GM23338 (cell line): Measurements from ENCODE around the gene FAM83F. TPM values are rescaled to one million over a fixed set of nuclear protein-coding genes. Genes with fewer than 3 reads are reported as not detected.

Source experiments
- ATAC-seq: fragments of 200-7000 bp; cut with Tn5 transposase; 3 replicates; pipeline ENCODE4 v1.9.1; 2020
- DNase-seq: peaks from one replicate; pipeline ENCODE4 v3.0.0-alpha.2; 2015; ENCODE audit warnings: low spot score
- H2AFZ ChIP-seq: fragments of 200-600 bp; sonication (generic); 2 replicates; pipeline ENCODE4 v1.8.0; 2016; ENCODE audit warnings: antibody characterized with exemption, mild to moderate bottlenecking, moderate library complexity
- H3F3A ChIP-seq: fragments of 200-600 bp; sonication (generic); replicated peaks from 2 replicates; pipeline ENCODE4 v1.8.0; 2017; ENCODE audit warnings: antibody characterized with exemption, mixed run types, low read depth
- H3K27ac ChIP-seq: fragments of 200-600 bp; sonication (generic); 2 replicates; pipeline ENCODE4 v1.6.1; 2016; ENCODE audit warnings: low read depth
- H3K27me3 ChIP-seq: fragments of 200-600 bp; sonication (generic); 2 replicates; pipeline ENCODE4 v1.8.0; 2016; ENCODE audit warnings: mild to moderate bottlenecking, mixed run types, moderate library complexity; ENCODE audit not compliant: insufficient read depth
- H3K36me3 ChIP-seq: fragments of 200-600 bp; sonication (generic); 2 replicates; pipeline ENCODE4 v1.8.0; 2016; ENCODE audit warnings: mild to moderate bottlenecking; ENCODE audit not compliant: insufficient read depth
- H3K4me1 ChIP-seq: fragments of 200-600 bp; sonication (generic); 2 replicates; pipeline ENCODE4 v1.8.0; 2016; ENCODE audit warnings: mild to moderate bottlenecking, moderate library complexity; ENCODE audit not compliant: insufficient read depth
- H3K4me2 ChIP-seq: fragments of 200-600 bp; sonication (generic); 2 replicates; pipeline ENCODE4 v1.7.1; 2017; ENCODE audit warnings: mixed run types
- H3K4me3 ChIP-seq: fragments of 200-600 bp; sonication (generic); 2 replicates; pipeline ENCODE4 v1.6.1; 2016; ENCODE audit warnings: mixed run types
- H3K79me2 ChIP-seq: fragments of 200-600 bp; sonication (generic); replicated peaks from 2 replicates; pipeline ENCODE4 v1.8.0; 2017; ENCODE audit warnings: mild to moderate bottlenecking; ENCODE audit not compliant: insufficient read depth
- H3K9me2 ChIP-seq: fragments of 200-600 bp; sonication (generic); 2 replicates; pipeline ENCODE4 v1.8.0; 2017; ENCODE audit not compliant: insufficient read depth
- H4K20me1 ChIP-seq: fragments of 200-600 bp; sonication (generic); replicated peaks from 2 replicates; pipeline ENCODE4 v1.8.0; 2017; ENCODE audit warnings: mild to moderate bottlenecking; ENCODE audit not compliant: insufficient read depth
- H3K27ac Mint-ChIP-seq: 2 replicates; pipeline ENCODE4 v1.8.0; 2020; ENCODE audit warnings: inconsistent platforms, mild to moderate bottlenecking, moderate library complexity, mixed read lengths
- H3K27me3 Mint-ChIP-seq: 3 replicates; pipeline ENCODE4 v1.8.0; 2022; ENCODE audit warnings: low read depth, mild to moderate bottlenecking, moderate library complexity, mixed read lengths, inconsistent platforms; ENCODE audit not compliant: insufficient read depth, poor library complexity
- H3K36me3 Mint-ChIP-seq: 3 replicates; pipeline ENCODE4 v1.8.0; 2021; ENCODE audit warnings: low read depth, mild to moderate bottlenecking, inconsistent platforms, moderate library complexity, mixed read lengths
- H3K4me1 Mint-ChIP-seq: 3 replicates; pipeline ENCODE4 v1.8.0; 2020; ENCODE audit warnings: mild to moderate bottlenecking, inconsistent platforms, mixed read lengths
- H3K4me3 Mint-ChIP-seq: 3 replicates; pipeline ENCODE4 v1.8.0; 2021; ENCODE audit warnings: moderate library complexity, mild to moderate bottlenecking, inconsistent platforms, mixed read lengths
- H3K9me3 Mint-ChIP-seq: 3 replicates; pipeline ENCODE4 v1.8.0; 2020; ENCODE audit warnings: moderate library complexity, mild to moderate bottlenecking, inconsistent platforms, mixed read lengths
- CREB1 ChIP-seq: fragments of 250-450 bp; sonication (Bioruptor Pico); IDR thresholded peaks from 2 replicates; pipeline ENCODE4 v1.5.0; 2020; ENCODE audit warnings: low read depth, mild to moderate bottlenecking, moderate library complexity
- CTCF ChIP-seq, 2 experiments: fragments of 200-600 bp in 1 of 2; sonication (generic) in 1 of 2; conservative IDR thresholded peaks; 2 replicates each; pipeline versions ENCODE4 v1.5.1 to v1.6.1; 2016 to 2017; ENCODE audit warnings: antibody characterized with exemption in 2 of 2, low read depth in 2 of 2, mild to moderate bottlenecking in 2 of 2, moderate library complexity in 1 of 2
- EZH2 ChIP-seq: fragments of 200-600 bp; sonication (generic); IDR thresholded peaks from one replicate; pipeline ENCODE4 v1.8.0; 2017; ENCODE audit warnings: antibody characterized with exemption, mild to moderate bottlenecking, low read depth; ENCODE audit not compliant: unreplicated experiment
- EZH2phosphoT487 ChIP-seq: fragments of 200-600 bp; sonication (generic); IDR thresholded peaks from one replicate; pipeline ENCODE4 v1.8.1; 2018; ENCODE audit warnings: antibody characterized with exemption; ENCODE audit not compliant: unreplicated experiment
- JUNB ChIP-seq: IDR thresholded peaks from one replicate; pipeline ENCODE4 v1.6.1; 2016; ENCODE audit warnings: antibody characterized with exemption; ENCODE audit not compliant: unreplicated experiment
- NANOG ChIP-seq: IDR thresholded peaks from 2 replicates; pipeline ENCODE4 v1.6.1; 2016; ENCODE audit warnings: antibody characterized with exemption, borderline replicate concordance
- POLR2AphosphoS5 ChIP-seq: IDR thresholded peaks from 2 replicates; pipeline ENCODE4 v1.6.1; 2016; ENCODE audit warnings: antibody characterized with exemption, low read depth
- STAT1 ChIP-seq: IDR thresholded peaks from one replicate; pipeline ENCODE4 v1.6.1; 2016; ENCODE audit warnings: antibody characterized with exemption; ENCODE audit not compliant: unreplicated experiment
- ZNF114 ChIP-seq: fragments of 250-450 bp; sonication (Bioruptor Pico); IDR thresholded peaks from 2 replicates; pipeline ENCODE4 v1.5.0; 2020; ENCODE audit warnings: mild to moderate bottlenecking, moderate library complexity
- ZNF331 ChIP-seq: fragments of 250-450 bp; sonication (Bioruptor Pico); IDR thresholded peaks from 2 replicates; pipeline ENCODE4 v1.5.0; 2020; ENCODE audit warnings: low read depth, mild to moderate bottlenecking, moderate library complexity
- ZNF462 ChIP-seq: fragments of 250-450 bp; sonication (Bioruptor Pico); IDR thresholded peaks from 2 replicates; pipeline ENCODE4 v1.5.0; 2020; ENCODE audit warnings: mild to moderate bottlenecking, moderate library complexity
- polyA plus RNA-seq: library from polyadenylated mRNA; unstranded; fragments of >200 nt; fragmentation: Nextera tagmentation; extraction: Ambion mirVana; gene quantifications from 2 replicates; pipeline ENCODE4 v1.2.1, GENCODE V29; 2016
- total RNA-seq: library from RNA; depleted of rRNA; stranded (reverse); fragments of >200 nt; shearing (Covaris generic); gene quantifications from 2 replicates; pipeline ENCODE4 v1.2.3, GENCODE V29; 2014
- TF ChIP-seq, protein P1 (sequence below): IDR thresholded peaks from 2 replicates; pipeline ENCODE4 v1.6.1; 2016; ENCODE audit warnings: antibody characterized with exemption
- TF ChIP-seq, protein P2 (sequence below): IDR thresholded peaks from one replicate; pipeline ENCODE4 v1.6.1; 2018; ENCODE audit warnings: antibody characterized with exemption; ENCODE audit not compliant: unreplicated experiment

FAM83F gene
- total and polyA plus RNA-seq, 2 experiments from 2014 or later: 3.7 to 15.9 TPM

- TF ChIP-seq ZNF462 (no peak), ZNF331 (CRISPR knock-in tag) (no peak)
Observed at GRCh38 chr22:39953101-39953500, 41.7 kb upstream of the FAM83F start (continued).

DNA sequence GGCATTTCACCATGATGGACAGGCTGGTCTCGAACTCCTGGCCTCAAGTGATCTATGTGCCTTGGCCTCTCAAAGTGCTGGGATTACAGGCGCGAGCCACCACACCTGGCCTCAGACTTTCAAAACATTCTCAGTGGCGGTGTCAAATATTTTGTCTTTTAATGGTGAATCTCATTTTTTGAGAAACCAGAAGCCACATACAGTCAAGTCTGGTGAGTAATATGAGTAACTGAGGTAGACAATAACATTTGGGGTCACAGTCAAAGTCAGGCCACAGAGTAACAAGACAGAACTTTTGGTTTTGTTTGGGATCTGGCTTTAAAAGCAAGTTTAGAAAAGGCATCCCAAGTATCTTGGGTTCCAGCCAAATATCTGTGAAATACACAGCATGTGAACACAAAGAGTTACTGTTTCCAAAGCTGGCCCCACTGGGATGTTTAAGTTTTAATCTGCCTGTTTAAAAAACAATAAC is 40.1 kb upstream of the FAM83F start:
- peaks cover 4% of the 10 kb centered on the region; the same call in 1 of the 2 replicates for H3K9me2 ChIP-seq
- no peaks in the 10 kb centered on the region for H3F3A ChIP-seq
- peaks cover 14% of the 10 kb centered on the region for H3K27me3 Mint-ChIP-seq
- no peak overlapping the region for H3K4me3 Mint-ChIP-seq
- peaks cover 4% of the 10 kb centered on the region; the same call in 1 of the 2 replicates for H3K4me1 ChIP-seq
- no peak overlapping the region for H3K27ac ChIP-seq
- no peaks in the 10 kb centered on the region; the same call in 2 of the 3 replicates for H3K36me3 Mint-ChIP-seq
- H3K27ac Mint-ChIP-seq: no peak overlapping the region
- H3K4me3 ChIP-seq: no peak overlapping the region
- H2AFZ ChIP-seq: no peak overlapping the region
- no peaks in the 10 kb centered on the region for H3K79me2 ChIP-seq
- H3K4me2 ChIP-seq: no peak overlapping the region
- ATAC-seq (no peak), DNase-seq (no peak)
- no peaks in the 10 kb centered on the region for H3K36me3 ChIP-seq
- H4K20me1 ChIP-seq: no peaks in the 10 kb centered on the region
- H3K9me3 Mint-ChIP-seq: peaks cover 3% of the 10 kb centered on the region; the same call in 1 of the 3 replicates
- no peaks in the 10 kb centered on the region for H3K27me3 ChIP-seq
- H3K4me1 Mint-ChIP-seq: peaks cover 40% of the 10 kb centered on the region
- TF ChIP-seq EZH2 (no peak), CREB1 (no peak), STAT1 (no peak), JUNB (no peak), ZNF114 (no peak), NANOG (no peak), EZH2phosphoT487 (no peak), POLR2AphosphoS5 (no peak), CTCF (conservative IDR thresholded peaks at IDR 0.05; ENCODE audit: low read depth in 2 of 2) (no peak), ZNF331 (CRISPR knock-in tag) (no peak)
- TF ChIP-seq, protein P1, sequence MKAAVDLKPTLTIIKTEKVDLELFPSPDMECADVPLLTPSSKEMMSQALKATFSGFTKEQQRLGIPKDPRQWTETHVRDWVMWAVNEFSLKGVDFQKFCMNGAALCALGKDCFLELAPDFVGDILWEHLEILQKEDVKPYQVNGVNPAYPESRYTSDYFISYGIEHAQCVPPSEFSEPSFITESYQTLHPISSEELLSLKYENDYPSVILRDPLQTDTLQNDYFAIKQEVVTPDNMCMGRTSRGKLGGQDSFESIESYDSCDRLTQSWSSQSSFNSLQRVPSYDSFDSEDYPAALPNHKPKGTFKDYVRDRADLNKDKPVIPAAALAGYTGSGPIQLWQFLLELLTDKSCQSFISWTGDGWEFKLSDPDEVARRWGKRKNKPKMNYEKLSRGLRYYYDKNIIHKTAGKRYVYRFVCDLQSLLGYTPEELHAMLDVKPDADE: no peak
- TF ChIP-seq, protein P2, sequence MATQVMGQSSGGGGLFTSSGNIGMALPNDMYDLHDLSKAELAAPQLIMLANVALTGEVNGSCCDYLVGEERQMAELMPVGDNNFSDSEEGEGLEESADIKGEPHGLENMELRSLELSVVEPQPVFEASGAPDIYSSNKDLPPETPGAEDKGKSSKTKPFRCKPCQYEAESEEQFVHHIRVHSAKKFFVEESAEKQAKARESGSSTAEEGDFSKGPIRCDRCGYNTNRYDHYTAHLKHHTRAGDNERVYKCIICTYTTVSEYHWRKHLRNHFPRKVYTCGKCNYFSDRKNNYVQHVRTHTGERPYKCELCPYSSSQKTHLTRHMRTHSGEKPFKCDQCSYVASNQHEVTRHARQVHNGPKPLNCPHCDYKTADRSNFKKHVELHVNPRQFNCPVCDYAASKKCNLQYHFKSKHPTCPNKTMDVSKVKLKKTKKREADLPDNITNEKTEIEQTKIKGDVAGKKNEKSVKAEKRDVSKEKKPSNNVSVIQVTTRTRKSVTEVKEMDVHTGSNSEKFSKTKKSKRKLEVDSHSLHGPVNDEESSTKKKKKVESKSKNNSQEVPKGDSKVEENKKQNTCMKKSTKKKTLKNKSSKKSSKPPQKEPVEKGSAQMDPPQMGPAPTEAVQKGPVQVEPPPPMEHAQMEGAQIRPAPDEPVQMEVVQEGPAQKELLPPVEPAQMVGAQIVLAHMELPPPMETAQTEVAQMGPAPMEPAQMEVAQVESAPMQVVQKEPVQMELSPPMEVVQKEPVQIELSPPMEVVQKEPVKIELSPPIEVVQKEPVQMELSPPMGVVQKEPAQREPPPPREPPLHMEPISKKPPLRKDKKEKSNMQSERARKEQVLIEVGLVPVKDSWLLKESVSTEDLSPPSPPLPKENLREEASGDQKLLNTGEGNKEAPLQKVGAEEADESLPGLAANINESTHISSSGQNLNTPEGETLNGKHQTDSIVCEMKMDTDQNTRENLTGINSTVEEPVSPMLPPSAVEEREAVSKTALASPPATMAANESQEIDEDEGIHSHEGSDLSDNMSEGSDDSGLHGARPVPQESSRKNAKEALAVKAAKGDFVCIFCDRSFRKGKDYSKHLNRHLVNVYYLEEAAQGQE: no peak
